Liver (tissue), 10 donors: ENCODE results near the gene ATG10. TPM values are rescaled to one million over a fixed set of nuclear protein-coding genes. Genes with fewer than 3 reads are reported as not detected.

Experiments used
- DNase-seq: peaks from one replicate; pipeline ENCODE4 v3.0.0-alpha.2; 2017; ENCODE audit warnings: low spot score
- H3K27ac ChIP-seq, 2 donors: one replicate each; pipeline ENCODE4 v1.7.0; 2013; ENCODE audit warnings: inconsistent platforms in 2 of 2, low read length in 2 of 2, control low read depth in 1 of 2, low read depth in 1 of 2, mild to moderate bottlenecking in 1 of 2
- H3K27me3 ChIP-seq, 4 donors: one replicate each; pipeline versions ENCODE4 v1.6.1 to v1.7.0; 2013; ENCODE audit warnings: low read length in 3 of 4, inconsistent platforms in 1 of 4, mild to moderate bottlenecking in 1 of 4, moderate library complexity in 1 of 4; ENCODE audit not compliant: control insufficient read depth in 4 of 4, insufficient read depth in 4 of 4
- H3K36me3 ChIP-seq, 4 donors: one replicate each; pipeline versions ENCODE4 v1.6.1 to v1.7.0; 2013; ENCODE audit warnings: low read length in 3 of 4, mild to moderate bottlenecking in 3 of 4, low read depth in 1 of 4, moderate library complexity in 1 of 4; ENCODE audit not compliant: control insufficient read depth in 4 of 4, insufficient read depth in 3 of 4
- H3K4me1 ChIP-seq, 4 donors: one replicate each; pipeline versions ENCODE4 v1.6.1 to v1.7.0; 2013; ENCODE audit warnings: low read length in 3 of 4, mild to moderate bottlenecking in 3 of 4, moderate library complexity in 1 of 4; ENCODE audit not compliant: control insufficient read depth in 4 of 4, insufficient read depth in 4 of 4
- H3K4me3 ChIP-seq, 3 donors: one replicate each; pipeline versions ENCODE4 v1.6.1 to v1.7.0; 2013; ENCODE audit warnings: low read length in 3 of 3, control low read depth in 1 of 3, low read depth in 1 of 3, mild to moderate bottlenecking in 1 of 3
- H3K9ac ChIP-seq, 2 donors: one replicate each; pipeline ENCODE4 v1.7.0; 2013; ENCODE audit warnings: low read length in 2 of 2, mild to moderate bottlenecking in 2 of 2, moderate library complexity in 2 of 2, control low read depth in 1 of 2, low read depth in 1 of 2
- H3K9me3 ChIP-seq, 4 donors: one replicate each; pipeline versions ENCODE4 v1.6.1 to v1.7.0; 2013; ENCODE audit warnings: low read length in 3 of 4; ENCODE audit not compliant: control insufficient read depth in 4 of 4
- ATF3 ChIP-seq: IDR thresholded peaks from 2 replicates; pipeline ENCODE4 v1.6.1; 2016; ENCODE audit warnings: antibody characterized with exemption
- CTCF ChIP-seq: fragments of 150-350 bp; IDR thresholded peaks from 2 replicates; pipeline ENCODE4 v1.5.1; 2017; ENCODE audit warnings: improper control_type of control experiment, low read depth, low read length; ENCODE audit not compliant: missing input control
- EGR1 ChIP-seq, 2 donors: IDR thresholded peaks; 2 replicates each; pipeline ENCODE4 v1.6.1; 2016 to 2018; ENCODE audit warnings: antibody characterized with exemption in 2 of 2, low read depth in 2 of 2
- FOXA1 ChIP-seq: IDR thresholded peaks from 2 replicates; pipeline ENCODE4 v1.6.1; 2016; ENCODE audit warnings: antibody characterized with exemption
- FOXA2 ChIP-seq: IDR thresholded peaks from 2 replicates; pipeline ENCODE4 v1.6.1; 2016; ENCODE audit warnings: antibody characterized with exemption
- GABPA ChIP-seq, 2 donors: IDR thresholded peaks in 1 of 2; conservative IDR thresholded peaks in 1 of 2; 2 replicates each; pipeline ENCODE4 v1.6.1; 2016; ENCODE audit warnings: antibody characterized with exemption in 2 of 2, mild to moderate bottlenecking in 1 of 2, moderate library complexity in 1 of 2
- HNF4A ChIP-seq, 2 donors: conservative IDR thresholded peaks; 2 replicates each; pipeline ENCODE4 v1.6.1; 2016; ENCODE audit warnings: antibody characterized with exemption in 2 of 2, mild to moderate bottlenecking in 2 of 2
- HNF4G ChIP-seq: IDR thresholded peaks from 2 replicates; pipeline ENCODE4 v1.6.1; 2016; ENCODE audit warnings: antibody characterized with exemption
- JUND ChIP-seq, 2 donors: IDR thresholded peaks; 2 replicates each; pipeline ENCODE4 v1.6.1; 2016; ENCODE audit warnings: antibody characterized with exemption in 2 of 2
- MAX ChIP-seq: IDR thresholded peaks from 2 replicates; pipeline ENCODE4 v1.6.1; 2016; ENCODE audit warnings: antibody characterized with exemption
- NR2F2 ChIP-seq: IDR thresholded peaks from 2 replicates; pipeline ENCODE4 v1.6.1; 2016; ENCODE audit warnings: antibody characterized with exemption
- RAD21 ChIP-seq, 2 donors: IDR thresholded peaks; 2 replicates each; pipeline ENCODE4 v1.6.1; 2016; ENCODE audit warnings: antibody characterized with exemption in 2 of 2, mild to moderate bottlenecking in 2 of 2
- SP1 ChIP-seq: IDR thresholded peaks from 2 replicates; pipeline ENCODE4 v1.6.1; 2018; ENCODE audit warnings: antibody characterized with exemption, mild to moderate bottlenecking
- YY1 ChIP-seq: IDR thresholded peaks from 2 replicates; pipeline ENCODE4 v1.6.1; 2016; ENCODE audit warnings: antibody characterized with exemption, mild to moderate bottlenecking
- ZBTB33 ChIP-seq: IDR thresholded peaks from 2 replicates; pipeline ENCODE4 v1.6.1; 2016; ENCODE audit warnings: antibody characterized with exemption
- WGBS: extraction: QIAGEN DNeasy Blood & Tissue Kit; methylation state at CpG from one replicate; pipeline ENCODE4 v1.1.7; 2013; 5-methylcytosine and 5-hydroxymethylcytosine counted together
- polyA plus RNA-seq, 2 donors: library from polyadenylated mRNA; stranded (reverse) in 1 of 2; unstranded in 1 of 2; fragments of 200-250 nt in 1 of 2; fragments of >200 nt in 1 of 2; fragmentation: Nextera tagmentation in 1 of 2; extraction: Ambion mirVana in 1 of 2; gene quantifications; one replicate each; pipeline versions ENCODE4 v1.2.1 to v1.2.3, GENCODE V29; 2013 to 2015
- small RNA-seq: library from RNA; depleted of rRNA; stranded (forward); fragments of <200 nt; gene quantifications from one replicate; pipeline ENCODE3, GENCODE V24; 2014
- total RNA-seq, 2 donors: library from RNA; depleted of rRNA; stranded (reverse); fragments of >200 nt; gene quantifications; one replicate each; pipeline ENCODE4 v1.2.3, GENCODE V29; 2014
- donor health status: healthy.
- donor health status: healthy.
- donor health status: healthy.
- donor health status: healthy.
- donor health status: healthy.

ATG10 gene
- total and polyA plus RNA-seq, 4 donors = 3.1 to 7.8 (median 7.4) TPM

- no peaks in the 10 kb centered on the region for H3K27me3 ChIP-seq
- no peak overlapping the region for H3K9ac ChIP-seq
- DNase-seq = no peak
- H3K4me1 ChIP-seq = no peaks in the 10 kb centered on the region
- H3K4me3 ChIP-seq = no peak overlapping the region
- H3K9me3 ChIP-seq = no peaks in the 10 kb centered on the region
- no peak overlapping the region for H3K27ac ChIP-seq
- no peaks in the 10 kb centered on the region for H3K36me3 ChIP-seq
- WGBS = 67% methylated on average over 2 of the region's 2 CpGs
- no peak for TF ChIP-seq EGR1 (IDR thresholded peaks at IDR 0.05; ENCODE audit: low read depth in 2 of 2)
- TF ChIP-seq CTCF = no peak
- no peak for TF ChIP-seq YY1
- no peak for TF ChIP-seq GABPA (IDR thresholded peaks at IDR 0.05 in 1 of 2, conservative IDR thresholded peaks at IDR 0.05 in 1 of 2)
- TF ChIP-seq SP1 = no peak
- no peak for TF ChIP-seq RAD21 (IDR thresholded peaks at IDR 0.05)
- TF ChIP-seq FOXA1 = no peak
- no peak for TF ChIP-seq NR2F2
- no peak for TF ChIP-seq FOXA2
- TF ChIP-seq MAX = no peak
- TF ChIP-seq HNF4A (conservative IDR thresholded peaks at IDR 0.05) = no peak
- TF ChIP-seq JUND (IDR thresholded peaks at IDR 0.05) = no peak
- TF ChIP-seq ATF3 = no peak
- no peak for TF ChIP-seq ZBTB33
These were observed 326.8 kb downstream of the ATG10 start for GRCh38 chr5:82298668-82299067.

GRCh38 chr5:82301190-82301589 lies 329.4 kb downstream of the ATG10 start:
- H3K4me3 ChIP-seq = no peak overlapping the region
- H3K9me3 ChIP-seq = no peaks in the 10 kb centered on the region
- H3K4me1 ChIP-seq = no peaks in the 10 kb centered on the region
- 98% methylated on average over 3 of the region's 3 CpGs for WGBS
- H3K27ac ChIP-seq = no peak overlapping the region
- H3K9ac ChIP-seq = no peak overlapping the region
- TF ChIP-seq NR2F2 (no peak), EGR1 (IDR thresholded peaks at IDR 0.05; ENCODE audit: low read depth in 2 of 2) (no peak), JUND (IDR thresholded peaks at IDR 0.05) (no peak), HNF4G (no peak), FOXA2 (no peak), GABPA (IDR thresholded peaks at IDR 0.05 in 1 of 2, conservative IDR thresholded peaks at IDR 0.05 in 1 of 2) (no peak), CTCF (no peak), ZBTB33 (no peak), RAD21 (IDR thresholded peaks at IDR 0.05) (no peak)
- no peaks in the 10 kb centered on the region for H3K27me3 ChIP-seq
- DNase-seq = no peak
- no peaks in the 10 kb centered on the region for H3K36me3 ChIP-seq

Small RNA genes lying within 50 kb of the gene (small RNA-seq; reads per million reads assigned to genes)
- gene AC010598.1 (not detected), gene RN7SL378P (not detected)

Other genes starting within 250 kb of the ATG10 start
- 10 to 100 TPM in 1 of 2 donors, 1 to 10 TPM in 1; 4.3 to 10.1 TPM for gene SSBP2, start 220.9 kb upstream of the ATG10 start, total RNA-seq
- 1 to 10 TPM; 2.2 to 3.9 TPM for gene SSBP2, start 220.9 kb upstream of the ATG10 start, polyA plus RNA-seq